Globus pallidus (tissue), 1 donor: Measurements from ENCODE around the gene ZNF335.

Source experiments
- DNase-seq: peaks from one replicate; pipeline ENCODE4 v3.0.0-alpha.2; 2015; ENCODE audit warnings: low spot score

ZNF335 gene, protein sequence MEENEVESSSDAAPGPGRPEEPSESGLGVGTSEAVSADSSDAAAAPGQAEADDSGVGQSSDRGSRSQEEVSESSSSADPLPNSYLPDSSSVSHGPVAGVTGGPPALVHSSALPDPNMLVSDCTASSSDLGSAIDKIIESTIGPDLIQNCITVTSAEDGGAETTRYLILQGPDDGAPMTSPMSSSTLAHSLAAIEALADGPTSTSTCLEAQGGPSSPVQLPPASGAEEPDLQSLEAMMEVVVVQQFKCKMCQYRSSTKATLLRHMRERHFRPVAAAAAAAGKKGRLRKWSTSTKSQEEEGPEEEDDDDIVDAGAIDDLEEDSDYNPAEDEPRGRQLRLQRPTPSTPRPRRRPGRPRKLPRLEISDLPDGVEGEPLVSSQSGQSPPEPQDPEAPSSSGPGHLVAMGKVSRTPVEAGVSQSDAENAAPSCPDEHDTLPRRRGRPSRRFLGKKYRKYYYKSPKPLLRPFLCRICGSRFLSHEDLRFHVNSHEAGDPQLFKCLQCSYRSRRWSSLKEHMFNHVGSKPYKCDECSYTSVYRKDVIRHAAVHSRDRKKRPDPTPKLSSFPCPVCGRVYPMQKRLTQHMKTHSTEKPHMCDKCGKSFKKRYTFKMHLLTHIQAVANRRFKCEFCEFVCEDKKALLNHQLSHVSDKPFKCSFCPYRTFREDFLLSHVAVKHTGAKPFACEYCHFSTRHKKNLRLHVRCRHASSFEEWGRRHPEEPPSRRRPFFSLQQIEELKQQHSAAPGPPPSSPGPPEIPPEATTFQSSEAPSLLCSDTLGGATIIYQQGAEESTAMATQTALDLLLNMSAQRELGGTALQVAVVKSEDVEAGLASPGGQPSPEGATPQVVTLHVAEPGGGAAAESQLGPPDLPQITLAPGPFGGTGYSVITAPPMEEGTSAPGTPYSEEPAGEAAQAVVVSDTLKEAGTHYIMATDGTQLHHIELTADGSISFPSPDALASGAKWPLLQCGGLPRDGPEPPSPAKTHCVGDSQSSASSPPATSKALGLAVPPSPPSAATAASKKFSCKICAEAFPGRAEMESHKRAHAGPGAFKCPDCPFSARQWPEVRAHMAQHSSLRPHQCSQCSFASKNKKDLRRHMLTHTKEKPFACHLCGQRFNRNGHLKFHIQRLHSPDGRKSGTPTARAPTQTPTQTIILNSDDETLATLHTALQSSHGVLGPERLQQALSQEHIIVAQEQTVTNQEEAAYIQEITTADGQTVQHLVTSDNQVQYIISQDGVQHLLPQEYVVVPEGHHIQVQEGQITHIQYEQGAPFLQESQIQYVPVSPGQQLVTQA (N-terminal part only)

GRCh38 chr20:45971675-45972499 is at the start of gene ZNF335:
ZNF335 (minus strand) TSS chr20:45972203; CDS start chr20:45971410, 793 bp downstream.
- DNase-seq, result peak; percentile 95

GRCh38 chr20:46020555-46020954 is 48.6 kb upstream of the ZNF335 start:
- no peak for DNase-seq

GRCh38 chr20:46018611-46019010 is 46.6 kb upstream of the ZNF335 start:
- DNase-seq, result no peak

DNA sequence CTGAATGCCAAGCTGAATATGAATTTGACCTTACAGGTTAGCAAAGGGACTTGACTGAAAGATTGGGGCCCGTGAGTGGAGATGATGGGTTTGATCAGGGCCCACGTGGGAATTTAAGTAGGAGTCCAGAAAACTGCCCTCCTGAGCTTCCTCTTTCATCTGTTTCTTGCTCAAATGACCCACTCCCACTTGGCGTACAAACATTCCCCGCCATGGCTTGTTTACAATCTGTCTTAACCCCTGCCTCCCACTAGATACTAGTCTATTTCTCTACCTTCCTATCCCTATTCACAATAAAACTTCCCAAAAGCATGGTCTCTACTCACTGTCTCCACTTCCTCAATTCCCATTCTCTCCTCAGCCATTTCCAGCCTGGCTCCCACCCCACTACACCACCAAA is 46.1 kb upstream of the ZNF335 start:
- no peak for DNase-seq

GRCh38 chr20:46017272-46017671 is 45.3 kb upstream of the ZNF335 start:
- no peak for DNase-seq

- DNase-seq, result no peak
These were observed 42.8 kb upstream of the ZNF335 start for GRCh38 chr20:46014517-46015396.

DNA sequence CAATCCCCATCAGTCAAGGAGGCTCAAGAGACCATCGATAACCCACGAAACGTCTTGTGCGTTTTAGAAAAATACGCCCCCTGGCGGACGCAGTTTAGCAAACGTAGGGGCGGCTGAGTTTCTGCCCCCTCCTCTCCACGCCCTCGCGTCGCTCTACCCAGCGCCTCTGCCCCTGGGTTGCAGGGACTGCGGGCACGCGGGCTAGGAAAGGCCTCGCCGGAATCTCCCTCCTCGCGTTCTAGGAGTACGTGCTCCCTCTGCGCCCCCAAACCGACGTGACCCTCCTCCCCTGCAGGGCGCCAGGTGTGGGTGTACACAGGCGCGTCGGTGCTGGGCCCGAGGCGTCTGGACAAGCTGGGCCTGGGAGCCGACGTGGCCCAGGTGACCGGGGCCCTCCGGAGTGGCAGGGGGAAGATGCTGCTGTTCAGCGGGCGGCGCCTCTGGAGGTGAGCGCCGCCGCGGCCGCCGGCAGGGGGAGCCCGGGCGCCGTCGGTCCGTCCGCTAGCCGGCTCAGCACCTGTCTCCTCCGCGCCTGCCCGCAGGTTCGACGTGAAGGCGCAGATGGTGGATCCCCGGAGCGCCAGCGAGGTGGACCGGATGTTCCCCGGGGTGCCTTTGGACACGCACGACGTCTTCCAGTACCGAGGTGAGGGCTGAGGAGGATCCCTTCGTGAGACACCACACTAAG is 42.0 kb upstream of the ZNF335 start:
- no peak for DNase-seq

DNA sequence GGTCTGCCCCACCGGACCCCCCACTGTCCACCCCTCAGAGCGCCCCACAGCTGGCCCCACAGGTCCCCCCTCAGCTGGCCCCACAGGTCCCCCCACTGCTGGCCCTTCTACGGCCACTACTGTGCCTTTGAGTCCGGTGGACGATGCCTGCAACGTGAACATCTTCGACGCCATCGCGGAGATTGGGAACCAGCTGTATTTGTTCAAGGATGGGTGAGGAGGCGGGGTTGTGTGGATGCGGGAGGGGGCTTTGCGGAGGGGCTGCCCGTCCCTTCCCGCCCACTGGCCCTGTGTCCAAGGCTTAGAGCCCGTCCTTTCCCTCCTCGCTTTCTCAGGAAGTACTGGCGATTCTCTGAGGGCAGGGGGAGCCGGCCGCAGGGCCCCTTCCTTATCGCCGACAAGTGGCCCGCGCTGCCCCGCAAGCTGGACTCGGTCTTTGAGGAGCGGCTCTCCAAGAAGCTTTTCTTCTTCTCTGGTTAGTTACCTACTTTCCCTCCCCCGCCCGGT is 41.4 kb upstream of the ZNF335 start:
- no peak for DNase-seq

GRCh38 chr20:46012921-46013320 is 40.9 kb upstream of the ZNF335 start:
- DNase-seq, result no peak

DNA sequence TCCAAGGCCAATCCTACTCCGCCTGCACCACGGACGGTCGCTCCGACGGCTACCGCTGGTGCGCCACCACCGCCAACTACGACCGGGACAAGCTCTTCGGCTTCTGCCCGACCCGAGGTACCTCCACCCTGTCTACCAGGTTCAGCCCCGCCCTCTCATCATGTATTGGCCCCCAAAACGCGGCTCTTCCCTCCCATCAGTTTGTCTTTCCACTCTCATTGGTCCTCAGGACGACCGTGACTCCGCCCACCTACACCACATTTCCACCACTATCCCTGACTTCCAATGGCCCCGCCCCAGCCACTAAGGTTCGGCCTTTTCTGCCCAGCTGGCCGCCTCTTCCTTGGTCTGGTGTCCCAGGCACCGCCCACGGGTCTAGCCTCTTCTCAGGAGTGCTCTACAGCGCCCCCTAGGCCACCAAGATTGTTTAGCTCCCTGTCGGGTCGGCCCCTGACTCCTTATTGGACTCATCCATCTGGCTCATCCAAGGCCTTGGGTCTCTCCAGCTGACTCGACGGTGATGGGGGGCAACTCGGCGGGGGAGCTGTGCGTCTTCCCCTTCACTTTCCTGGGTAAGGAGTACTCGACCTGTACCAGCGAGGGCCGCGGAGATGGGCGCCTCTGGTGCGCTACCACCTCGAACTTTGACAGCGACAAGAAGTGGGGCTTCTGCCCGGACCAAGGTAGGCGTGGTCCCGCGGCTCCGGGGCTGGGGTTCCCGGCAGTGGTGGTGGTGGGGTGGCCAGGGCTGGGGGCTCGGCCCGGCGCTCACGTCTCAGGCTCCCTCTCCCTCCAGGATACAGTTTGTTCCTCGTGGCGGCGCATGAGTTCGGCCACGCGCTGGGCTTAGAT is 39.9 kb upstream of the ZNF335 start:
- DNase-seq, result no peak

GRCh38 chr20:46010491-46011391 is 38.7 kb upstream of the ZNF335 start:
- DNase-seq, result no peak

- DNase-seq, result no peak
These were observed 37.8 kb upstream of the ZNF335 start for GRCh38 chr20:46009816-46010215.

DNA sequence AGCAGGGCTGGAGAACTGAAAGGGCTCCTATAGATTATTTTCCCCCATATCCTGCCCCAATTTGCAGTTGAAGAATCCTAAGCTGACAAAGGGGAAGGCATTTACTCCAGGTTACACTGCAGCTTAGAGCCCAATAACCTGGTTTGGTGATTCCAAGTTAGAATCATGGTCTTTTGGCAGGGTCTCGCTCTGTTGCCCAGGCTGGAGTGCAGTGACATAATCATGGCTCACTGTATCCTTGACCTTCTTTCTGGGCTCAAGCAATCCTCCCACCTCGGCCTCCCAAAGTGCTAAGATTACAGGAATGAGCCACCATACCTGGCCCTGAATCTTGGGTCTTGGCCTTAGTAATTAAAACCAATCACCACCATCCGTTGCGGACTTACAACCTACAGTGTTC is 35.7 kb upstream of the ZNF335 start:
- DNase-seq, result no peak

DNA sequence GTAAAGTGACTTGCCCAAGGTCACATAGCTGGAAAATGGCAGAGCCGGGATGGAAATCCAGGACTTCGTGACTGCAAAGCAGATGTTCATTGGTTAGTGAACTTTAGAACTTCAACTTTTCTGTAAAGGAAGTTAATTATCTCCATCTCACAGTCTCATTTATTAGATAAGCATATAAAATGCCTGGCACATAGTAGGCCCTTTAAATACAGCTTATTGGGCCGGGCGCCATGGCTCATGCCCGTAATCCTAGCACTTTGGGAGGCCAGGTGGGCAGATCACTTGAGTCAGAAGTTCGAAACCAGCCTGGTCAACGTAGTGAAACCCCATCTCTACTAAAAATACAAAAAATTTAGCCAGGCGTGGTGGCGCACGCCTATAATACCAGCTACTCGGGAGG is 35.0 kb upstream of the ZNF335 start:
- DNase-seq, result no peak

GRCh38 chr20:46006022-46006705 is 34.2 kb upstream of the ZNF335 start:
- DNase-seq, result no peak

DNA sequence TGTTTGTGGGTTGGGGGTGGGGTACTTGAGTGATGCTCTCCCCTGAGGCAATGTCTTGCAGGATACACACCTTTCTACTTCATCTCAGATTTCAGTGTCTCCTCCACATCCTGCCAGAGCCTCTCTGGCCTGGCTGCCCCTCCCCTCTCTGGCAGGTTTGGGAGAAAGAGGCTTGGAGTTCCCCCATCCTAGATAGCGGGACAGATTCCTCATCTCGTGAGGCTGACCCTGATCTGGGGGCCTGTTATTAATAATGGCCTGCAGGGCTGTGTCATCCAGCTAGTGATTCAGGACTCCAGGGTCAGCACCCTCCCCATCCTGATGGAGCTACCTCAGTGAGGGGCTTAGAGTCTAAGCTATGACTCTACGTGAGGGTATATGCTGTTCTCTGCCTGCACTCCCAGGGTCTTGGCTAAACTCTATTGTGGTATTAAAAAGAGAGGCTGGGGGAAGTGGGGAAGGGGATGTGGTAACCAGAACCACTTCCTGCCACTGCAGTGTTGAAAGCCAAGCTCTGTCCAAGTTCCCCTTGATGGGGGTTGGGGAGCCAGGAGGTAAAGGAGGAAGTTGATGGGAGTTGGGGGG is 33.0 kb upstream of the ZNF335 start:
- peak; percentile 60 for DNase-seq
